ENCODE measurements around the gene OLFM3.

Gene OLFM3

DNA sequence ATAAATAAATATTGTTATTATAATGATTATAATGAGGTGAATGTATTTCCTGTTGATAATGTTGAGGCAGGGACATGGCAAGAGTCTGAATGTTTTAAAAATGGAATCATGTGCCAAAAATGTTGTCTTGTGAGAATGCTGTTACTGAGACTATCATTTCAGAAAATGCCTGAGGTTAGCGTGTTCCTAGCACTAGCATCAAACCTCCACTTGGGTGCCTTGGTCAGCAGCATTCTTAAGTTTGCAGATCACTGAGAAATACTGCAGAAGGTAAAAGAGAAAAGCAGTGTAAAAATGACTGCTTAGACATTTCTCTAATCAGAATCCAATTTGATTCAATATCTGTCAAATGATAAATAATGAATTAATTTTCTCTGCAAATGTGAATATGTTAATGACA lies 50.8 kb downstream of the OLFM3 start:
- DNase-seq (ENCODE audit: low read depth in 1 of 2, low spot score in 1 of 2) = no peak
- no peak overlapping the region for H3K27ac ChIP-seq (replicated peaks)
- H3K27me3 ChIP-seq (ENCODE audit: insufficient read depth, poor library complexity, severe bottlenecking) = no peaks in the 10 kb centered on the region
- TF ChIP-seq POLR2AphosphoS5 (IDR thresholded peaks at IDR 0.05; ENCODE audit: low read depth) (no peak), GABPA (IDR thresholded peaks at IDR 0.05; ENCODE audit: low read depth) (no peak), CTCF (IDR thresholded peaks at IDR 0.05; ENCODE audit: insufficient read depth, low read length) (no peak), SPI1 (IDR thresholded peaks at IDR 0.05; ENCODE audit: borderline replicate concordance, low read depth) (no peak)
- TF ChIP-seq, protein P1, sequence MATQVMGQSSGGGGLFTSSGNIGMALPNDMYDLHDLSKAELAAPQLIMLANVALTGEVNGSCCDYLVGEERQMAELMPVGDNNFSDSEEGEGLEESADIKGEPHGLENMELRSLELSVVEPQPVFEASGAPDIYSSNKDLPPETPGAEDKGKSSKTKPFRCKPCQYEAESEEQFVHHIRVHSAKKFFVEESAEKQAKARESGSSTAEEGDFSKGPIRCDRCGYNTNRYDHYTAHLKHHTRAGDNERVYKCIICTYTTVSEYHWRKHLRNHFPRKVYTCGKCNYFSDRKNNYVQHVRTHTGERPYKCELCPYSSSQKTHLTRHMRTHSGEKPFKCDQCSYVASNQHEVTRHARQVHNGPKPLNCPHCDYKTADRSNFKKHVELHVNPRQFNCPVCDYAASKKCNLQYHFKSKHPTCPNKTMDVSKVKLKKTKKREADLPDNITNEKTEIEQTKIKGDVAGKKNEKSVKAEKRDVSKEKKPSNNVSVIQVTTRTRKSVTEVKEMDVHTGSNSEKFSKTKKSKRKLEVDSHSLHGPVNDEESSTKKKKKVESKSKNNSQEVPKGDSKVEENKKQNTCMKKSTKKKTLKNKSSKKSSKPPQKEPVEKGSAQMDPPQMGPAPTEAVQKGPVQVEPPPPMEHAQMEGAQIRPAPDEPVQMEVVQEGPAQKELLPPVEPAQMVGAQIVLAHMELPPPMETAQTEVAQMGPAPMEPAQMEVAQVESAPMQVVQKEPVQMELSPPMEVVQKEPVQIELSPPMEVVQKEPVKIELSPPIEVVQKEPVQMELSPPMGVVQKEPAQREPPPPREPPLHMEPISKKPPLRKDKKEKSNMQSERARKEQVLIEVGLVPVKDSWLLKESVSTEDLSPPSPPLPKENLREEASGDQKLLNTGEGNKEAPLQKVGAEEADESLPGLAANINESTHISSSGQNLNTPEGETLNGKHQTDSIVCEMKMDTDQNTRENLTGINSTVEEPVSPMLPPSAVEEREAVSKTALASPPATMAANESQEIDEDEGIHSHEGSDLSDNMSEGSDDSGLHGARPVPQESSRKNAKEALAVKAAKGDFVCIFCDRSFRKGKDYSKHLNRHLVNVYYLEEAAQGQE (IDR thresholded peaks at IDR 0.05; ENCODE audit: insufficient replicate concordance, low read depth) = no peak
- no peak overlapping the region for H3K4me3 ChIP-seq (replicated peaks; ENCODE audit: insufficient read depth, low read length)

GRCh38 chr1:101943237-101943636 lies 53.5 kb downstream of the OLFM3 start:
- Histone ChIP-seq H3K27ac (replicated peaks) (no peak overlapping the region), H3K27me3 (ENCODE audit: insufficient read depth, poor library complexity, severe bottlenecking) (no peaks in the 10 kb centered on the region), H3K4me3 (replicated peaks; ENCODE audit: insufficient read depth, low read length) (no peak overlapping the region)
- TF ChIP-seq, protein P1 (IDR thresholded peaks at IDR 0.05; ENCODE audit: insufficient replicate concordance, low read depth) = no peak
- TF ChIP-seq SPI1 (IDR thresholded peaks at IDR 0.05; ENCODE audit: borderline replicate concordance, low read depth) = no peak
- no peak for TF ChIP-seq GABPA (IDR thresholded peaks at IDR 0.05; ENCODE audit: low read depth)
- no peak for TF ChIP-seq POLR2AphosphoS5 (IDR thresholded peaks at IDR 0.05; ENCODE audit: low read depth)
- no peak for TF ChIP-seq CTCF (IDR thresholded peaks at IDR 0.05; ENCODE audit: insufficient read depth, low read length)
- no peak for DNase-seq (ENCODE audit: low read depth in 1 of 2, low spot score in 1 of 2)

DNA sequence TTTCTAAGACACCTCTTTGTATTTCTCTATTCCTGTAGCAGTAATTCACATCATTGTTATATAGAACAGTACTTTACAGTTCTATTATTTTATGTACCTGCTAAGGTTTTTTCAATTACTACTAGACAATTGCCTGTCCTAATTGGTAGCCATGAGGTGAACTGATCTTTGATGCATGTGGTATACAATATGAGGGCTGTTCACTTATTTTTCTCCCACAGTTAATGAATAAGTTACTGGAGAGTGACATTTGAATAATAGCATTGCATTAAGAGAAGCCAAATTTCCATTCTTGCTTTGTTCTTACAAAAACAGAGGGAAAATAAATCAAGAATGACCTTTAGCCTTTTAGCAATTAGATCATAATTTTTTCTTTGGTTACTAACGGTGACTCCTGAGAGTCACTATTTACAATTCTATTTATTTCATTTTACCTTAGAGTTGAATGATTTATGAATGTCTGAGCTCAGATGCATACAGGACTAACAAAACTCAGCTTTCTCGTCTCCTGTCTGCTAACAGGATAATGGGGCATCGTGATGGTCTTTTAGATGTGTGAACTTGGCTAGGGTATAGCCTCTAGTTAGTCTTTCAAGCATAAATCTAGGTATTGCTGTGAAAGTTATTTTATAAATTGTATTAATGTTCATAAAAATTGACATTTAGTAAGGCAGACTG lies 54.1 kb downstream of the OLFM3 start:
- Histone ChIP-seq H3K27ac (replicated peaks) (no peak overlapping the region), H3K4me3 (replicated peaks; ENCODE audit: insufficient read depth, low read length) (no peak overlapping the region), H3K27me3 (ENCODE audit: insufficient read depth, poor library complexity, severe bottlenecking) (no peaks in the 10 kb centered on the region)
- TF ChIP-seq SPI1 (IDR thresholded peaks at IDR 0.05; ENCODE audit: borderline replicate concordance, low read depth) (no peak), CTCF (IDR thresholded peaks at IDR 0.05; ENCODE audit: insufficient read depth, low read length) (no peak), POLR2AphosphoS5 (IDR thresholded peaks at IDR 0.05; ENCODE audit: low read depth) (no peak), GABPA (IDR thresholded peaks at IDR 0.05; ENCODE audit: low read depth) (no peak)
- TF ChIP-seq, protein P1 (IDR thresholded peaks at IDR 0.05; ENCODE audit: insufficient replicate concordance, low read depth) = no peak
- DNase-seq (ENCODE audit: low read depth in 1 of 2, low spot score in 1 of 2) = no peak

Measured in HL-60 (cell line).